HEK293 (cell line): ENCODE results near the gene DVL3.

Experiments used
- CTCF ChIA-PET: fragments of 350-600 bp; formaldehyde crosslinking; extraction: SDS; loops from one replicate; lab custom pipeline; 2021; ENCODE audit warnings: antibody characterized with exemption; lab: Yijun Ruan, JAX
- POLR2A ChIA-PET: fragments of 300-600 bp; formaldehyde crosslinking; extraction: SDS; loops from one replicate; lab custom pipeline; 2020; ENCODE audit warnings: antibody characterized with exemption, inconsistent platforms; lab: Yijun Ruan, JAX
- H3K27ac ChIP-seq: fragments of 200-500 bp; sonication (Bioruptor generic); 2 replicates; pipeline ENCODE4 v1.5.1; 2014; ENCODE audit warnings: low read depth, low read length, control low read depth, inconsistent platforms; ENCODE audit errors: extremely low read depth
- H3K36me3 ChIP-seq, 2 experiments: fragments of 200-500 bp in 1 of 2; sonication (Bioruptor generic) in 1 of 2; 1 replicate in 1 of 2; 2 replicates in 1 of 2; pipeline ENCODE4 v1.5.1; 2014 to 2017; ENCODE audit warnings: inconsistent platforms in 2 of 2, low read length in 2 of 2; ENCODE audit not compliant: control insufficient read depth in 2 of 2, insufficient read depth in 1 of 2
- H3K4me1 ChIP-seq: fragments of 200-500 bp; sonication (Bioruptor generic); 2 replicates; pipeline ENCODE4 v1.5.1; 2014; ENCODE audit warnings: mild to moderate bottlenecking, low read length, inconsistent platforms; ENCODE audit not compliant: control insufficient read depth, insufficient read depth
- H3K4me3 ChIP-seq: 2 replicates; pipeline ENCODE4 v1.5.1; 2011; ENCODE audit warnings: low read depth, mild to moderate bottlenecking, control low read depth, low read length, moderate library complexity
- H3K9me3 ChIP-seq: fragments of 200-500 bp; sonication (Bioruptor generic); 2 replicates; pipeline ENCODE4 v1.5.1; 2014; ENCODE audit warnings: low read depth, low read length, inconsistent platforms; ENCODE audit not compliant: control insufficient read depth, insufficient read depth
- EGR2 ChIP-seq: fragments of 450-650 bp; formaldehyde crosslinking; IDR thresholded peaks from 2 replicates; pipeline ENCODE4 v1.5.1; 2016; ENCODE audit warnings: low read depth, missing biosample characterization, missing genetic modification characterization
- HOXA7 ChIP-seq: sonication (generic); formaldehyde crosslinking; IDR thresholded peaks from 2 replicates; pipeline ENCODE4 v1.8.1; 2022; ENCODE audit warnings: missing genetic modification reagents, borderline replicate concordance
- HOXC10 ChIP-seq: sonication (generic); formaldehyde crosslinking; IDR thresholded peaks from 2 replicates; pipeline ENCODE4 v1.8.1; 2023; ENCODE audit warnings: mild to moderate bottlenecking, missing genetic modification reagents
- KLF1 ChIP-seq: fragments of 450-650 bp; formaldehyde crosslinking; IDR thresholded peaks from 2 replicates; pipeline ENCODE4 v1.5.1; 2016; ENCODE audit warnings: missing biosample characterization, missing genetic modification characterization
- KLF8 ChIP-seq: fragments of 450-650 bp; formaldehyde crosslinking; IDR thresholded peaks from 2 replicates; pipeline ENCODE4 v1.5.1; 2016; ENCODE audit warnings: missing biosample characterization, missing genetic modification characterization
- TCF7L2 ChIP-seq: IDR thresholded peaks from 2 replicates; pipeline ENCODE4 v1.6.1; 2011; ENCODE audit warnings: low read depth, mild to moderate bottlenecking, inconsistent platforms, low read length, moderate library complexity, borderline replicate concordance
- TRIM28 ChIP-seq: IDR thresholded peaks from 2 replicates; pipeline ENCODE4 v1.6.1; 2011; ENCODE audit warnings: low read length, control low read depth, borderline replicate concordance
- ZBTB17 ChIP-seq: fragments of 450-650 bp; formaldehyde crosslinking; IDR thresholded peaks from 2 replicates; pipeline ENCODE4 v1.5.1; 2016; ENCODE audit warnings: missing biosample characterization, missing genetic modification characterization
- ZBTB20 ChIP-seq: fragments of 450-650 bp; formaldehyde crosslinking; IDR thresholded peaks from 2 replicates; pipeline ENCODE4 v1.5.1; 2016; ENCODE audit warnings: missing biosample characterization, missing genetic modification characterization
- ZFP3 ChIP-seq: fragments of 450-650 bp; formaldehyde crosslinking; IDR thresholded peaks from 2 replicates; pipeline ENCODE4 v1.5.1; 2016; ENCODE audit warnings: low read depth, missing biosample characterization, missing genetic modification characterization
- ZNF114 ChIP-seq: fragments of 450-650 bp; formaldehyde crosslinking; IDR thresholded peaks from 2 replicates; pipeline ENCODE4 v1.5.0; 2017; ENCODE audit warnings: missing biosample characterization, missing genetic modification characterization
- ZNF133 ChIP-seq: fragments of 450-650 bp; formaldehyde crosslinking; IDR thresholded peaks from 2 replicates; pipeline ENCODE4 v1.5.1; 2016; ENCODE audit warnings: missing biosample characterization, missing genetic modification characterization
- ZNF211 ChIP-seq: fragments of 450-650 bp; formaldehyde crosslinking; IDR thresholded peaks from 2 replicates; pipeline ENCODE4 v1.5.1; 2016; ENCODE audit warnings: low read depth, missing biosample characterization, missing genetic modification characterization
- ZNF221 ChIP-seq: fragments of 450-650 bp; formaldehyde crosslinking; IDR thresholded peaks from 2 replicates; pipeline ENCODE4 v1.5.1; 2017; ENCODE audit warnings: missing biosample characterization, missing genetic modification characterization, borderline replicate concordance
- ZNF239 ChIP-seq: fragments of 450-650 bp; formaldehyde crosslinking; IDR thresholded peaks from 2 replicates; pipeline ENCODE4 v1.5.1; 2016; ENCODE audit warnings: missing biosample characterization, missing genetic modification characterization
- ZNF292 ChIP-seq: fragments of 450-650 bp; formaldehyde crosslinking; IDR thresholded peaks from 2 replicates; pipeline ENCODE4 v1.5.1; 2016; ENCODE audit warnings: low read depth, missing biosample characterization, missing genetic modification characterization, borderline replicate concordance
- ZNF501 ChIP-seq: fragments of 450-650 bp; formaldehyde crosslinking; IDR thresholded peaks from 2 replicates; pipeline ENCODE4 v1.5.1; 2016; ENCODE audit warnings: missing biosample characterization, missing genetic modification characterization
- ZNF510 ChIP-seq: fragments of 450-650 bp; formaldehyde crosslinking; IDR thresholded peaks from 2 replicates; pipeline ENCODE4 v1.5.1; 2018; ENCODE audit warnings: mild to moderate bottlenecking, missing genetic modification characterization, missing biosample characterization; ENCODE audit not compliant: insufficient replicate concordance
- ZNF529 ChIP-seq: fragments of 450-650 bp; formaldehyde crosslinking; IDR thresholded peaks from 2 replicates; pipeline ENCODE4 v1.5.1; 2017; ENCODE audit warnings: missing genetic modification characterization, missing biosample characterization; ENCODE audit not compliant: insufficient replicate concordance
- ZNF549 ChIP-seq: fragments of 450-650 bp; IDR thresholded peaks from 2 replicates; pipeline ENCODE4 v1.5.1; 2018; ENCODE audit warnings: missing biosample characterization, missing genetic modification characterization, mild to moderate bottlenecking, inconsistent platforms, moderate library complexity
- ZNF585B ChIP-seq: fragments of 450-650 bp; formaldehyde crosslinking; IDR thresholded peaks from 2 replicates; pipeline ENCODE4 v1.5.1; 2016; ENCODE audit warnings: missing biosample characterization, missing genetic modification characterization
- ZNF621 ChIP-seq: fragments of 450-650 bp; formaldehyde crosslinking; IDR thresholded peaks from 2 replicates; pipeline ENCODE4 v1.5.1; 2017; ENCODE audit warnings: missing biosample characterization, missing genetic modification characterization
- ZNF777 ChIP-seq: fragments of 450-650 bp; formaldehyde crosslinking; IDR thresholded peaks from 2 replicates; pipeline ENCODE4 v1.5.1; 2017; ENCODE audit warnings: missing biosample characterization, missing genetic modification characterization, borderline replicate concordance
- ZXDB ChIP-seq: fragments of 450-650 bp; formaldehyde crosslinking; IDR thresholded peaks from 2 replicates; pipeline ENCODE4 v1.5.1; 2016; ENCODE audit warnings: missing biosample characterization, missing genetic modification characterization
- TF ChIP-seq, protein P1 (sequence below): fragments of 450-650 bp; formaldehyde crosslinking; IDR thresholded peaks from 2 replicates; pipeline ENCODE4 v1.5.1; 2017; ENCODE audit warnings: missing biosample characterization, mild to moderate bottlenecking, missing genetic modification characterization, moderate library complexity
- TF ChIP-seq, protein P2 (sequence below): fragments of 450-650 bp; formaldehyde crosslinking; IDR thresholded peaks from 2 replicates; pipeline ENCODE4 v1.5.1; 2016; ENCODE audit warnings: missing biosample characterization, missing genetic modification characterization
- TF ChIP-seq, protein P3 (sequence below): fragments of 450-650 bp; formaldehyde crosslinking; IDR thresholded peaks from 2 replicates; pipeline ENCODE4 v1.5.1; 2016; ENCODE audit warnings: missing biosample characterization, missing genetic modification characterization, low read depth
- TF ChIP-seq, protein P4 (sequence below): fragments of 450-650 bp; formaldehyde crosslinking; IDR thresholded peaks from 2 replicates; pipeline ENCODE4 v1.5.1; 2016; ENCODE audit warnings: missing biosample characterization, missing genetic modification characterization

DVL3 gene

DNA sequence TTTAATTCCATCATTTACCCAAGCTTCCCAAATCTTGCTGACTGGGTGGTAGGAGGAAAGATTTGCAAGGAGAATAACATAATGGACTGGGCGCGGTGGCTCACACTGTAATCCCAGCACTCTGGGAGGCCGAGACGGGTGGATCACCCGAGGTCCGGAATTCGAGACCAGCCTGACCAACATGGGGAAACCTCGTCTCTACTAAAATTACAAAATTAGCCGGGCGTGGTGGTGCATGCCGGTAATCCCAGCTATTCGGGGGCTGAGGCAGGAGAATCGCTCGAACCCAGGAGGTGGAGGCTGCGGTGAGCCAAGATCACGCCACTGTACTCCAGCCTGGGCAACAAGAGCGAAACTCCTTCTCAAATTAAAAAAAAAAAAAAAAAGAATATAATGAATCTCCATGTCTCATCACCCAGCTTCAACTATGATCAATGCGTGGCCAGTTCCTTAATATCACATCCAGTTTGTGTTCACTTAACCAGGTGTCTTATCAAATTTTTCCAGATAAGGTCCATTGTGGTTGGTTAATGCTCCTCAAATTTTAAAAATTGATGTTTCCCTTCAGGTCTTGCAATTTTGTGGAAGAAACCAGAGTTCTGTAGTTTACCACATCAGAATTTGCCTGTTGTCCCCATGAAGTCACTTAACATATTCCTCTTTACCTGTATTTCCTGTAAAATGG, 29.5 kb downstream of the DVL3 start:
- H3K27ac ChIP-seq = peak overlapping the region; percentile 84; the same call in 1 of the 2 replicates

DNA sequence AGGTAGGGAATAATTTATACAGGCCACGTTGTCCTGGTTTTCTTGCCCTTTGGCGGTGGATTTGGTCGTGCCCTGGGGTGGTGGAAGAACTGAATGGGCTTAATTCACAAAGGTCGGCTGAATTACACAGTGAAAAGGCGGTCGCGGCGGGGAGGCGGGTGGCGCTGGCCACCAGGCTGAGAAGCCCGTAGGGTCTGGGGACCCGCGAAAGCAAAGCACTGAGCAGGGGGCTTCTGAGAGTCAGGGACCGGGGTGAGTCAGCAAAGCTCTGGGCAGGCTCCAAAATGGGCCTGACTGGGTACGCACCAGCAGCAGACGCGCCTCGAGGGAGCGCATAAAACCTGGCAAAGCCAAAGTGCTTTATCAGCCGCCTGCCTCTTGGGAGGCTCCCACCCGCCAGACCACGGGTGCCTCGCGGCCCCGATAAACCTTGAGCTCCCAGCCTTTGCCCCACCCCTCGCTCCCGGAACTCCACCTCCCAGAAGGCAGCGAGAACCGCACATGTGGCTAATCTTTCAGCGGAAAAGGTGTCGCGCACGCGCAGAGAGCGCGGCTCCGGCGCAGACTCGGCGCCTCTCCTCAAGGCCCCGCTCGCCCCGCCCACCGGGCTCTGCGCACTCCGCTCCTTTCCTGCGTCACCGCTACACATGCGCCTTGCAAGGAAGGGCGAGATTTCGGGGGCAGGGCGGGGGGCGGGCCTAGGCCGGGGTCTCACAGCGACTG, 30.4 kb downstream of the DVL3 start:
- Histone ChIP-seq H3K36me3 (peaks cover 4 to 76% of the 10 kb centered on the region in 2 experiments; a peak in 1 of 3 replicates), H3K9me3 (no peaks in the 10 kb centered on the region), H3K4me3 (peak overlapping the region; percentile 91), H3K27ac (peak overlapping the region; percentile 84), H3K4me1 (0 out of 2 replicates have a peak, but pooled peaks cover 5% of the 10 kb centered on the region)
- CTCF ChIA-PET = interaction anchor here (0.6 kb wide), 1 partner anchor 20 kb away, joined by 3 read pairs; no protein-coding TSS in a partner anchor
- POLR2A ChIA-PET = interaction anchor here (1.0 to 2.3 kb wide), 10 partner anchors 9 to 64 kb away, joined by 3 to 34 read pairs (median 4); partner anchors contain the start of genes AP2M1, EEF1AKMT4, EIF2B5 and VWA5B2
- TF ChIP-seq, protein P1, sequence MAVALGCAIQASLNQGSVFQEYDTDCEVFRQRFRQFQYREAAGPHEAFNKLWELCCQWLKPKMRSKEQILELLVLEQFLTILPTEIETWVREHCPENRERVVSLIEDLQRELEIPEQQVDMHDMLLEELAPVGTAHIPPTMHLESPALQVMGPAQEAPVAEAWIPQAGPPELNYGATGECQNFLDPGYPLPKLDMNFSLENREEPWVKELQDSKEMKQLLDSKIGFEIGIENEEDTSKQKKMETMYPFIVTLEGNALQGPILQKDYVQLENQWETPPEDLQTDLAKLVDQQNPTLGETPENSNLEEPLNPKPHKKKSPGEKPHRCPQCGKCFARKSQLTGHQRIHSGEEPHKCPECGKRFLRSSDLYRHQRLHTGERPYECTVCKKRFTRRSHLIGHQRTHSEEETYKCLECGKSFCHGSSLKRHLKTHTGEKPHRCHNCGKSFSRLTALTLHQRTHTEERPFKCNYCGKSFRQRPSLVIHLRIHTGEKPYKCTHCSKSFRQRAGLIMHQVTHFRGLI (tag by site-specific recombination) = no peak
- no peak for TF ChIP-seq ZNF114 (tag by site-specific recombination)
- TF ChIP-seq ZNF211 = no peak
- TF ChIP-seq ZNF221 (tag by site-specific recombination) = no peak
- TF ChIP-seq ZNF777 (tag by site-specific recombination) = no peak
- TF ChIP-seq TCF7L2 = no peak
- TF ChIP-seq, protein P2, sequence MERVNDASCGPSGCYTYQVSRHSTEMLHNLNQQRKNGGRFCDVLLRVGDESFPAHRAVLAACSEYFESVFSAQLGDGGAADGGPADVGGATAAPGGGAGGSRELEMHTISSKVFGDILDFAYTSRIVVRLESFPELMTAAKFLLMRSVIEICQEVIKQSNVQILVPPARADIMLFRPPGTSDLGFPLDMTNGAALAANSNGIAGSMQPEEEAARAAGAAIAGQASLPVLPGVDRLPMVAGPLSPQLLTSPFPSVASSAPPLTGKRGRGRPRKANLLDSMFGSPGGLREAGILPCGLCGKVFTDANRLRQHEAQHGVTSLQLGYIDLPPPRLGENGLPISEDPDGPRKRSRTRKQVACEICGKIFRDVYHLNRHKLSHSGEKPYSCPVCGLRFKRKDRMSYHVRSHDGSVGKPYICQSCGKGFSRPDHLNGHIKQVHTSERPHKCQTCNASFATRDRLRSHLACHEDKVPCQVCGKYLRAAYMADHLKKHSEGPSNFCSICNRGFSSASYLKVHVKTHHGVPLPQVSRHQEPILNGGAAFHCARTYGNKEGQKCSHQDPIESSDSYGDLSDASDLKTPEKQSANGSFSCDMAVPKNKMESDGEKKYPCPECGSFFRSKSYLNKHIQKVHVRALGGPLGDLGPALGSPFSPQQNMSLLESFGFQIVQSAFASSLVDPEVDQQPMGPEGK (tag by site-specific recombination) = peak; percentile 84
- TF ChIP-seq ZNF621 (tag by site-specific recombination) = no peak
- TF ChIP-seq, protein P3, sequence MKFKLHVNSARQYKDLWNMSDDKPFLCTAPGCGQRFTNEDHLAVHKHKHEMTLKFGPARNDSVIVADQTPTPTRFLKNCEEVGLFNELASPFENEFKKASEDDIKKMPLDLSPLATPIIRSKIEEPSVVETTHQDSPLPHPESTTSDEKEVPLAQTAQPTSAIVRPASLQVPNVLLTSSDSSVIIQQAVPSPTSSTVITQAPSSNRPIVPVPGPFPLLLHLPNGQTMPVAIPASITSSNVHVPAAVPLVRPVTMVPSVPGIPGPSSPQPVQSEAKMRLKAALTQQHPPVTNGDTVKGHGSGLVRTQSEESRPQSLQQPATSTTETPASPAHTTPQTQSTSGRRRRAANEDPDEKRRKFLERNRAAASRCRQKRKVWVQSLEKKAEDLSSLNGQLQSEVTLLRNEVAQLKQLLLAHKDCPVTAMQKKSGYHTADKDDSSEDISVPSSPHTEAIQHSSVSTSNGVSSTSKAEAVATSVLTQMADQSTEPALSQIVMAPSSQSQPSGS = no peak
- TF ChIP-seq HOXA7 = no peak
- TF ChIP-seq ZXDB = peak; percentile 64
- no peak for TF ChIP-seq ZNF529
- TF ChIP-seq ZNF549 (tag by site-specific recombination) = no peak
- no peak for TF ChIP-seq ZNF239 (tag by site-specific recombination)
- TF ChIP-seq ZNF501 = peak; percentile 73
- no peak for TF ChIP-seq ZNF510 (tag by site-specific recombination)
- TF ChIP-seq ZNF585B = no peak
- peak; percentile 61; the same call in 1 of the 2 replicates for TF ChIP-seq KLF8 (tag by site-specific recombination)
- no peak for TF ChIP-seq ZFP3 (tag by site-specific recombination)
- no peak for TF ChIP-seq TRIM28
- TF ChIP-seq ZNF133 (tag by site-specific recombination) = no peak
- peak; percentile 59 for TF ChIP-seq ZBTB20 (tag by site-specific recombination)
- no peak for TF ChIP-seq ZNF292 (tag by site-specific recombination)
- TF ChIP-seq, protein P4, sequence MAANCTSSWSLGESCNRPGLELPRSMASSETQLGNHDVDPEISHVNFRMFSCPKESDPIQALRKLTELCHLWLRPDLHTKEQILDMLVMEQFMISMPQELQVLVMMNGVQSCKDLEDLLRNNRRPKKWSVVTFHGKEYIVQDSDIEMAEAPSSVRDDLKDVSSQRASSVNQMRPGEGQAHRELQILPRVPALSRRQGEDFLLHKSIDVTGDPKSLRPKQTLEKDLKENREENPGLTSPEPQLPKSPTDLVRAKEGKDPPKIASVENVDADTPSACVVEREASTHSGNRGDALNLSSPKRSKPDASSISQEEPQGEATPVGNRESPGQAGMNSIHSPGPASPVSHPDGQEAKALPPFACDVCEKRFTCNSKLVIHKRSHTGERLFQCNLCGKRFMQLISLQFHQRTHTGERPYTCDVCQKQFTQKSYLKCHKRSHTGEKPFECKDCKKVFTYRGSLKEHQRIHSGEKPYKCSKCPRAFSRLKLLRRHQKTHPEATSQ (tag by site-specific recombination) = no peak
- no peak for TF ChIP-seq EGR2 (tag by site-specific recombination)
- peak; percentile 79 for TF ChIP-seq ZBTB17 (tag by site-specific recombination)

More for the DNA sequence above, 29.5 kb downstream of the DVL3 start:
- ChIA-PET CTCF (interaction anchor here (0.6 to 0.7 kb wide), 2 partner anchors 21 to 64 kb away, joined by 3 to 4 read pairs; no protein-coding TSS in a partner anchor), POLR2A (interaction anchor here (0.7 to 2.3 kb wide), 8 partner anchors 8 to 50 kb away, joined by 3 to 34 read pairs (median 6); partner anchors contain the start of genes AP2M1 and EIF2B5)
- Histone ChIP-seq H3K4me3 (no peak overlapping the region), H3K36me3 (peaks cover 4 to 76% of the 10 kb centered on the region in 2 experiments; a peak in 2 of 3 replicates), H3K4me1 (0 out of 2 replicates have a peak, but pooled peaks cover 5% of the 10 kb centered on the region), H3K9me3 (no peaks in the 10 kb centered on the region)
- TF ChIP-seq HOXC10 (no peak), KLF1 (peak; percentile 39; the same call in 1 of the 2 replicates)
